Peyer's patch (tissue), 4 donors: ENCODE data around the gene CGNL1.

Source experiments
- POLR2A ChIP-seq, 2 donors: fragments of 450-650 bp; IDR thresholded peaks; one replicate each; pipeline ENCODE4 v1.5.1; 2017; ENCODE audit warnings: antibody characterized with exemption in 2 of 2, mild to moderate bottlenecking in 2 of 2, moderate library complexity in 2 of 2
- TF ChIP-seq, protein P1 (sequence below), 6 experiments: fragments of 450-650 bp in 4 of 6; fragments of 200-600 bp in 2 of 6; sonication (generic) in 1 of 6; IDR thresholded peaks; one replicate each; pipeline ENCODE4 v1.5.1; 2017 to 2019; ENCODE audit warnings: antibody characterized with exemption in 6 of 6, mild to moderate bottlenecking in 3 of 6, moderate library complexity in 1 of 6

- TF ChIP-seq, protein P1, sequence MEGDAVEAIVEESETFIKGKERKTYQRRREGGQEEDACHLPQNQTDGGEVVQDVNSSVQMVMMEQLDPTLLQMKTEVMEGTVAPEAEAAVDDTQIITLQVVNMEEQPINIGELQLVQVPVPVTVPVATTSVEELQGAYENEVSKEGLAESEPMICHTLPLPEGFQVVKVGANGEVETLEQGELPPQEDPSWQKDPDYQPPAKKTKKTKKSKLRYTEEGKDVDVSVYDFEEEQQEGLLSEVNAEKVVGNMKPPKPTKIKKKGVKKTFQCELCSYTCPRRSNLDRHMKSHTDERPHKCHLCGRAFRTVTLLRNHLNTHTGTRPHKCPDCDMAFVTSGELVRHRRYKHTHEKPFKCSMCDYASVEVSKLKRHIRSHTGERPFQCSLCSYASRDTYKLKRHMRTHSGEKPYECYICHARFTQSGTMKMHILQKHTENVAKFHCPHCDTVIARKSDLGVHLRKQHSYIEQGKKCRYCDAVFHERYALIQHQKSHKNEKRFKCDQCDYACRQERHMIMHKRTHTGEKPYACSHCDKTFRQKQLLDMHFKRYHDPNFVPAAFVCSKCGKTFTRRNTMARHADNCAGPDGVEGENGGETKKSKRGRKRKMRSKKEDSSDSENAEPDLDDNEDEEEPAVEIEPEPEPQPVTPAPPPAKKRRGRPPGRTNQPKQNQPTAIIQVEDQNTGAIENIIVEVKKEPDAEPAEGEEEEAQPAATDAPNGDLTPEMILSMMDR (IDR thresholded peaks at IDR 0.05) = no peak
- no peak for TF ChIP-seq POLR2A (IDR thresholded peaks at IDR 0.05)
Observed at GRCh38 chr15:57458356-57458781, 82.1 kb downstream of the CGNL1 start.
